ENCODE measurements around the gene CSPG4.
"Not testable (repeated sequence)": the region's sequence is repeated elsewhere in the genome, so short reads cannot be mapped to it uniquely, and the experiment has no call there.

The CSPG4 gene

GRCh38 chr15:75648156-75649000 is 64.3 kb downstream of the CSPG4 start:
- no peak for DNase-seq (ENCODE audit: low spot score)

- DNase-seq (ENCODE audit: low spot score), result no peak
Observed at GRCh38 chr15:75647370-75648155, 65.1 kb downstream of the CSPG4 start, which contains the start of gene SNX33. Gene SNX33 (plus strand): TSS chr15:75647912. CDS start chr15:75649103, 1,191 bp downstream.

GRCh38 chr15:75646944-75647364 is 65.7 kb downstream of the CSPG4 start:
- no peak for DNase-seq (ENCODE audit: low spot score)

GRCh38 chr15:75646112-75646943 is 66.3 kb downstream of the CSPG4 start:
- no peak for DNase-seq (ENCODE audit: low spot score)

- no peak for DNase-seq (ENCODE audit: low spot score)
Observed at GRCh38 chr15:75644376-75644775, 68.3 kb downstream of the CSPG4 start.

- no peak for DNase-seq (ENCODE audit: low spot score)
Observed at GRCh38 chr15:75641603-75642002, 71.0 kb downstream of the CSPG4 start.

- no peak for DNase-seq (ENCODE audit: low spot score)
Observed at GRCh38 chr15:75641179-75641503, 71.5 kb downstream of the CSPG4 start.

- peak; percentile 48 for DNase-seq (ENCODE audit: low spot score)
Observed at GRCh38 chr15:75640483-75641178, 72.0 kb downstream of the CSPG4 start.

GRCh38 chr15:75639709-75640482 is 72.8 kb downstream of the CSPG4 start, which contains the start of gene IMP3:
Gene IMP3 (minus strand): TSS chr15:75640224. CDS start chr15:75640168, 56 bp downstream.
- DNase-seq (ENCODE audit: low spot score), result peak; percentile 95

GRCh38 chr15:75639191-75639708 is 73.4 kb downstream of the CSPG4 start:
- DNase-seq (ENCODE audit: low spot score), result peak; percentile 12

- no peak for DNase-seq (ENCODE audit: low spot score)
Observed at GRCh38 chr15:75637245-75638009, 75.2 kb downstream of the CSPG4 start.

GRCh38 chr15:75636026-75636425 is 76.6 kb downstream of the CSPG4 start:
- no peak for DNase-seq (ENCODE audit: low spot score)

- not testable (repeated sequence) for DNase-seq (ENCODE audit: low spot score)
Observed at GRCh38 chr15:75633922-75634321, 78.7 kb downstream of the CSPG4 start.

- DNase-seq (ENCODE audit: low spot score), result no peak
Observed at GRCh38 chr15:75631935-75632334, 80.7 kb downstream of the CSPG4 start.

GRCh38 chr15:75625542-75626347 is 86.9 kb downstream of the CSPG4 start, which contains the start of gene SNUPN:
Gene SNUPN (minus strand): TSS chr15:75625725. CDS start chr15:75621051, 4,674 bp downstream.
- peak; percentile 86 for DNase-seq (ENCODE audit: low spot score)
